IPS-18c (cell line): ENCODE results near the gene LRRC27.

ENCODE experiments used
- H3K4me3 ChIP-seq: 2 replicates; pipeline ENCODE4 v1.7.0; 2013; ENCODE audit warnings: low read depth, mild to moderate bottlenecking, low read length, moderate library complexity; ENCODE audit not compliant: insufficient read depth
- H3K9me3 ChIP-seq: one replicate; pipeline ENCODE4 v1.6.1; 2013; ENCODE audit warnings: mild to moderate bottlenecking, low read length, moderate library complexity; ENCODE audit not compliant: control insufficient read depth, insufficient read depth

The LRRC27 gene

GRCh38 chr10:132427006-132427771 is 95.2 kb downstream of the LRRC27 start:
- no peak overlapping the region for H3K4me3 ChIP-seq
- H3K9me3 ChIP-seq, result no peaks in the 10 kb centered on the region

GRCh38 chr10:132427939-132428367 is 96.0 kb downstream of the LRRC27 start:
- no peaks in the 10 kb centered on the region for H3K9me3 ChIP-seq
- H3K4me3 ChIP-seq, result no peak overlapping the region

- H3K4me3 ChIP-seq, result no peak overlapping the region
- no peaks in the 10 kb centered on the region for H3K9me3 ChIP-seq
Observed at GRCh38 chr10:132428486-132428995, 96.5 kb downstream of the LRRC27 start.
